HPDE6-E6E7 (cell line): ENCODE data around the gene KCTD21.
"Not testable (repeated sequence)": the region's sequence is repeated elsewhere in the genome, so short reads cannot be mapped to it uniquely, and the experiment has no call there.

ENCODE experiments used
- DNase-seq: peaks from one replicate; pipeline ENCODE4 v3.0.0; 2011; ENCODE audit warnings: missing footprints; ENCODE audit errors: extremely low spot score

KCTD21 gene

GRCh38 chr11:78188286-78189173, at the start of gene KCTD21, which contains the start of gene USP35:
Gene KCTD21, minus strand, starts transcription at chr11:78188626. Its CDS starts 14,072 bp downstream, at chr11:78174554.
Gene USP35, plus strand, starts transcription at chr11:78188919. Its CDS starts 7,327 bp downstream, at chr11:78196246.
- peak; percentile 96 for DNase-seq

DNA sequence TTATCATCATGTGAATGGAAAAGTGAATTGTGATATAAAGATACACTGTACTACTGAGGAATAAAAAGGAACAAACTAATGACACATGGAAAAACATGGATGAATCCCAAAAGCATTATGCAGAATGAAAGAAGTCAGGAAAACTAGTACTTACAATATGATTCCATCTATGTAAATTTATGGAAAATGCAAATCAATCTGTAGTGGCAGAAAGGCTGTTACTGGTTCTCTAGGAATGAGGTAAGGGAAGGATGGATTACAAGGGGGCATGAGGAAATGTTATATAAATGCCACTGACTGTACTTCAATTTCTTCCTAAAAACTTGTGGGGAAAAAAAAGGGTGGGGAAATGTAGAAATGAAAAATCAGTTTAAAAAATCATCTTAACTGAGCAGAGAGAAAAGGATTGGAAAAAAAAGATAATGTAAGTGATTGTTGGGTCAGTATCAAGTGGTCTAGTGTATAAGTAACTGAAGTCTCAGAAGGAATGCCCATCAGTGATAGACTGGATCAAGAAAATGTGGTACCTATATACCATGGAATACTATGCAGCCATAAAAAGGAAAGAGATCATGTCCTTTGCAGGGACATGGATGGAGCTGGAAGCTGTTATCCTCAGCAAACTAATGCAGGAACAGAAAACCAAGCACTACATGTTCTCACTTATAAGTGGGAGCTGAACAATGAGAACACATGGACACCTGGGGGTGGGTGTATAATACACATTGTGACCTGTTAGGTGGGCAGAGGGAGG, 49.0 kb upstream of the KCTD21 start:
- DNase-seq, result no peak

DNA sequence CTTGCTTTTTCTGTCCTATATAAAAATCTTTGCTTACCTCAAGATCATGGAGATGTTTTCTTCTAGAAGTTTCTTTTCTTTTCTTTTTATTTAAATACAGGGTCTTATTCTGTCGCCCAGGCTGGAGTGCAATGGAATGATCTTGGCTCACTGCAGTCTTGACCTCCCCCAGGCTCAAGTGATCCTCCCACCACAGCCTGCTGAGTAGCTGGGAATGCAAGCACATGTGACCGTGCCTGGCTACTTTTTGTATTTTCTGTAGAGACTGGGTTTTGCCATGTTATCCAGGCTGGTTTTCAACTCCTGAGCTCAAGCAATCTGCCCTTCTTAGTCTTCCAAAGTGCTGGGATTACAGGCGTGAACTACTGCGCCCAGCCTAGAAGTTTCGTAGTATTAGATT, 45.6 kb upstream of the KCTD21 start:
- no peak for DNase-seq

- not testable (repeated sequence) for DNase-seq
Measured at GRCh38 chr11:78233046-78233445, 44.6 kb upstream of the KCTD21 start.

DNA sequence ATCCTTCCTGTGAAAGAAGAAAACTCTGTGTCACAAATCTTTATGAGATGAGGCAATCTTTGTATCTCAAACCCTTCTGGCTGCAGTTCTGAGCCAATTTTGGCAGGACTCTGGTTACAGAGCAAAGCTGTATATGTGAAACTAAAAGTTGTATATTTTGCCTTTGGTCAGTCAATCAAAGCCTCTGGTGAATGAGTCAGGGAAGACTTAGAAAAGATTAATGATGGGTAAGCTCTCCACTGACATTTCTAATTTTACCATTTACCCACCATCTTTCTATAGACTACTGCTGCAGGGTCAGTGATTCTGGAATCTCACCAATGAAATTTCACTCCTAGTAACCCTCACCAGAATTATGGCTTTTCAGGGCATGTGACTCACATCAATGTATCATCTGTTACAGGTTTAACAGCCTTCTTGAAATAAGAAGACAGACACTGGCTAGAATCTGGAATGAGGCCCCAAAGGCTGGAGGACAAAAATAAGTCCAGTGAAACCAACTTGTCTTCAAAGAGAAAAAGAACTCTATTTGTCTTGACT, 43.6 kb upstream of the KCTD21 start:
- no peak for DNase-seq

GRCh38 chr11:78230161-78230877, 41.9 kb upstream of the KCTD21 start:
- DNase-seq, result no peak

DNA sequence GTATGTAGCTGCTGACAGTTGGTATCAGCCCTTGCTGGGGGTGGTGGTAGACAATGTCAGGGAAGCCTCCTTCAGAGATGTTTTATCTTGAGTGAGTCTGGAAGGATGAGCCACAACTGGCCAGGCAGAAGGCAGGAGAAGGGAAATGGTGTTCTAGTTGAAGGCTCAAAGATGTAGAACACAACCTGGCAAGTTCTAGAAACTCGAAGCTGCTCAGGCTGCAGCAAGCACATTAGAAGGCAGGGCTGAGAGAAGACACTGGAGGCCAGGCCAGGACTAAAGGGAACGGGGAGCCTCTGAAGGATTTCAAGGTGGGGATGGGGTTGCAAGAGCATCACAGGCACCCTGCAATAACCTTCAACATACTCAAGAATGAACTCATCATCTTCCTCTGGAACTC, 40.7 kb upstream of the KCTD21 start:
- DNase-seq, result no peak

DNA sequence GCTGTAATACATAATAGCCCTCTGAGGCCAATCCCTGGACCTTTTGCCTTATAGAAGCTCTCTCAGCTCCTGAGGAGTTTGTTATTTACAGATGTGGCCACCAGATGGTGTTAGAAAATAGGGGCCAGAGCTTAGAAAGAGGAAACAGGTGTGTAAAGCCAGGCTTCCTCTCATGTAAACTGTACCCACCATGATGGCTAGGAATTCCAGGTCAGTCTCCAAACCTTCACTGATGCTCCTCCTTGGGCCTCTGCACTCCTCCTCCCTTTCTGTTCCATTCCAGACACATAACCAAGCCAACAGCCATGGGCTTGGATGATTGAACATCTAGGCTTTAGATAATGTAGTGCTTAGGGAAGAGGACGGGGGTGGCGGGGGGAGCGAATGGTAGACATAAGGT, 40.0 kb upstream of the KCTD21 start:
- DNase-seq, result peak; percentile 60

GRCh38 chr11:78227921-78228320, 39.5 kb upstream of the KCTD21 start:
- no peak for DNase-seq

GRCh38 chr11:78226684-78227680, 38.6 kb upstream of the KCTD21 start:
- DNase-seq, result no peak

DNA sequence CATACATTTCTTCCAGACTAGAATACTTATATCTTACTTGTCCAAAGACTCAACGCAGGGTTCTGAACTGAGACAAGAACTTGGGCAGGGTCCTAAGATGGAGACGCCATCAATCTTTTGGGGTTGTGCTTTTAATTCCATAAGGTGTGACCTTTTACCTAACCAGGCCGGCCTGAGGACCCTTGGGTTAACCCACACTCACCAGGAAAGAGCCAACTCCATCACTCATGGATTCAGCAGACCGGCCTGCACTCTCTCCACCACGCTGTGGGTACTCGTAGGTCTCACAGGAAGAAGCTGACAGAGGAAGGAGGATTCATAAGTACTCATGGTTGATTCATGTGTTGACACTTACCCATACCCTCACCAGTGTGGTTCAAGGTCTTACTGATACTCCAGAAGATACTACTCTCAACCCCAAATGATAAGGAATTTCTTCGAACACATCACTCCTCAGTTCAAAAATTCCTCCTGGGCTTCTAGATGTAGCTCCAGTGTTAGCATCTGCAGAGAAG, 36.5 kb upstream of the KCTD21 start:
- no peak for DNase-seq

GRCh38 chr11:78224506-78224905, 36.1 kb upstream of the KCTD21 start:
- no peak for DNase-seq

DNA sequence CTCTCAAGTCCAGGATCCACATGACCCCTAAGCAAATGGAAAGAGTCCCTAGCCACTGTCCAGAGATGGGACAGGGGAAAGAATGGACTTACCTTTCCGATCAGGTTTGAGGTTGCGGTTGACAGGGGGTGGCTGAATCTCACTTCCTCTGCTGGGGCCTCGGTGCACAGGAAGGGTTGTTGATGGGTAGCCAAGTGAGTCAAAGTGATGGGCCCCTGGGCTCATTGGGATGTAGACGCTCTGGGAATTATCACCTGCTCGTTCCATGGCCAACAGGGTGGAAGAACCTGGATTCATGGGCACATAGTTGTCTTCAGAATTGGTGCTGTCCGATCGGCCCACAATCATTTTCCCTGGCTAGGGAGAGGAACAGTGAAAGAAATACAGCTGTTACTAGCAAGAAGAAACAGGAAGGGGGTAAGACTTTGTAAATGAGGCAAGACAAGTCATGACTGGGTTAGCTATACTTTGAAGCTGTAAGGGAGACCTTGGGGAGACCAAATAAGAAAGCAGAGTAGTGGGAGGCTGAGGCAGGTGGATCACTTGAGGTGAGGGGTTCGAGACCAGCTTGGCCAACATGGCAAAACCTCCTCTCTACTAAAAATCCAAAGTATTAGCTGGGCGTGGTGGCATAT, 35.0 kb upstream of the KCTD21 start:
- no peak for DNase-seq

DNA sequence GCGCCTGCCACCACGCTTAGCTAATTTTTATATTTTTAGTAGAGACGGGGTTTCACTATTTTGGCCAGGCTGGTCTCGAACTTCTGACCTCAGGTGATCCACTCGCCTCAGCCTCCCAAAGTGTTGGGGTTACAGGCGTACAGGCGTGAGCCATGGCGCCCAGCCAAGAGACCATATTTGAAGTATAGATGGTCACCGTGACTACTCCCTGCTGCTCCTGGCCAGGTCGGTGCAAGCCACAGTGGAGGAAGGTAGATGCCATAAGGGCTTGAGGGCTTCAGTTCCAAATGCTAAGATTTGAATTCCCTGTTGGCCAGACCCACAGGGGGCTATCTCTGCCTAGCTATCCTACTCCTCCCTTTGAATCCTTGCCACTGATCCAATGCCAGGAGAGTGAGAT, 34.3 kb upstream of the KCTD21 start:
- DNase-seq, result not testable (repeated sequence)

DNA sequence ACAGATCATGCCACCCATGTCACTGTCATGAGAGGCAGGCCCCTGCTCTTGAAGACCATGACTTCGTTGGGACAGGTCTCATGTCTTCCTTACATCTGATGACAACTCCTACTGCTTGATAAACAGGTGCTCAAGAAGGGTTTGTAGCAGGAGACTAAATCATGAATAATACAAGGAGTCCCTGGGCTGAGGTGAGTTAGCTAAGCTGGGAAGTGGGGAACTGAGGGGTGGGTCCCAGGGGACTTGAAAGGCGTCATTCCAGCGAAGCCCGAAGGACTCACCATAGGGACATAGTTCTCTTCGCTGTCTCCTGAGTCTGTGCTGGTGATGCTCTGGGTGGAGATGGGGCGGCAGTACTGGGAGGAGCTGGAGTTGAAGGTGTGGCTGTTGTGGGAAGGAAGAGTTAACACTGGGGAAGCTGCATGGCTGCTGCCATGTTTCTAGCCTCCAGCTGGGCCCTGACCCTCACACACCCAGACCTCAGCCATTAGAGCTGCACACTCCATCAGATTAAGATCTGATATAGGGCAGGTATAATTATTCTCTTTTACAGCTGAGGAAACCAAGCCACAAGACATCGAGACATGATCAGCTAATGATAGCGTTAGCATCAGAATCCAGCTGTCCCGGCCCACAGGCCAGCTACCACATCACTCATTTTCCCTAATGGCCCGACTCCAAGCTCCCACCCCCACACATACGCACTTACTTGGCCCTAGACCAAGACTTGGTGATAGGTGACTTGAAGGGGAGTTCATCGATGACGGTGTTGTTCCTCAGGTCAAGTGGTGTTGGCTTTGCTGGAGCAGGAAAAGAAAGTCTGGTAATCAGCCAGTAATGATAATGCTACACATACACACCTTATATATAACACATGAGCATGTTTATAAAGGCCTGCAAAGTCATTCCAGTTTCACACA, 33.2 kb upstream of the KCTD21 start:
- DNase-seq, result no peak

- no peak for DNase-seq
Measured at GRCh38 chr11:78220218-78221157, 32.1 kb upstream of the KCTD21 start.

DNA sequence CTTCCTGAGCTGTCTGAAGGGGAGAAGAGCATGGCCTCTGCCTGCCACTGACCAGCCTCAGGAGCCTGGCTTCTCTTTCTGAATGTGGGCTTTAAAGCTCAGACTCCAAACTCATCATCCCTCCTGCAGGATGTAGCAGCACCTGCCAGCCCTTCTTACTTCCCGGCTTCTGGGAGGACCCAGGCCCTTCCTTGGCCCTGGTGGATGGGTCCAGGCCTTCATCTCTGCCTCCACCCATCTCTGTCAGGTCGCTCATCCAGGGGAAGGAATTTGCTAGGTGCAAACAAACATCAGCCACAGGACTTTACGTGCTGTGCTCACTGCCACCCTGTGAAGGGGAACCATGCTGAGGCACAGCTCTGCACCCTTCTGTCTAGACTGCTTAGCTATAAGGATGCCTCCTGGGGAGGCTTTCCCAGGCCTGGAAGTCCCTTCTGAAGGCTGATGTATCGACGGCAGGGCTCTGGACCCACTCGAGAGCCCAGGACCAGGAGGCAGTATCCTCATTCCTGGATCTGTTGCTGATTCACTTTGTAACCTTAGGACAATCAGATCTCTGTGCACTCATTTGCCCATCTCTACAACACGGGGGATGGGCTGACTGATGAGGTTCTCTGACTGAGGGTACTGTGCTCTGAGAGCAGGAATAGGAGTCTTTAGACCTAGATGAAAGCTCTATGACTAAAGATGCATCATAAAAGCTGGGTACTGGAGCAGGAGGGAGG, 31.2 kb upstream of the KCTD21 start:
- DNase-seq, result no peak
